Neutrophil (primary cell): ENCODE data around the gene GLMN.
"Not testable (repeated sequence)": the region's sequence is repeated elsewhere in the genome, so short reads cannot be mapped to it uniquely, and the experiment has no call there.

Experiments used
- H3K27ac ChIP-seq: fragments of 200-600 bp; sonication (generic); 2 replicates; pipeline ENCODE4 v1.5.1; 2016; ENCODE audit warnings: mild to moderate bottlenecking, moderate library complexity
- H3K27me3 ChIP-seq: fragments of 200-600 bp; sonication (generic); 2 replicates; pipeline ENCODE4 v1.6.0; 2016; ENCODE audit warnings: mild to moderate bottlenecking
- H3K36me3 ChIP-seq: fragments of 200-600 bp; sonication (generic); 2 replicates; pipeline ENCODE4 v1.5.1; 2017
- H3K4me1 ChIP-seq, 2 experiments: fragments of 200-600 bp in 1 of 2; sonication (generic) in 1 of 2; 1 replicate in 1 of 2; 2 replicates in 1 of 2; pipeline versions ENCODE4 v1.5.1 to v1.6.1; 2013 to 2016; ENCODE audit warnings: low read depth in 1 of 2, low read length in 1 of 2, mild to moderate bottlenecking in 1 of 2, moderate library complexity in 1 of 2; ENCODE audit not compliant: control insufficient read depth in 1 of 2, insufficient read depth in 1 of 2
- H3K4me3 ChIP-seq, 2 experiments: fragments of 200-600 bp in 1 of 2; sonication (generic) in 1 of 2; 1 replicate in 1 of 2; 2 replicates in 1 of 2; pipeline ENCODE4 v1.5.1; 2013 to 2016; ENCODE audit warnings: low read depth in 1 of 2, low read length in 1 of 2, mild to moderate bottlenecking in 1 of 2, moderate library complexity in 1 of 2
- H3K9me3 ChIP-seq: fragments of 200-600 bp; sonication (generic); 2 replicates; pipeline ENCODE4 v1.5.1; 2016
- CTCF ChIP-seq: fragments of 200-600 bp; sonication (generic); IDR thresholded peaks from 2 replicates; pipeline ENCODE4 v1.5.1; 2016; ENCODE audit warnings: antibody characterized with exemption

GLMN gene

GRCh38 chr1:92273039-92273438 lies 25.7 kb downstream of the GLMN start:
- Histone ChIP-seq H3K4me1 (no peaks in the 10 kb centered on the region), H3K27me3 (no peaks in the 10 kb centered on the region), H3K9me3 (no peaks in the 10 kb centered on the region), H3K4me3 (no peak overlapping the region), H3K27ac (no peak overlapping the region), H3K36me3 (peaks cover 46% of the 10 kb centered on the region)
- no peak for TF ChIP-seq CTCF

- Histone ChIP-seq H3K27me3 (no peaks in the 10 kb centered on the region), H3K9me3 (no peaks in the 10 kb centered on the region), H3K4me1 (no peaks in the 10 kb centered on the region), H3K4me3 (no peak overlapping the region), H3K36me3 (peaks cover 65% of the 10 kb centered on the region), H3K27ac (no peak overlapping the region)
- TF ChIP-seq CTCF = no peak
Observed at GRCh38 chr1:92262516-92262915, 36.3 kb downstream of the GLMN start.

- Histone ChIP-seq H3K9me3 (no peaks in the 10 kb centered on the region), H3K4me3 (no peak overlapping the region), H3K4me1 (no peaks in the 10 kb centered on the region), H3K27me3 (no peaks in the 10 kb centered on the region), H3K27ac (no peak overlapping the region), H3K36me3 (peaks cover 46% of the 10 kb centered on the region)
- TF ChIP-seq CTCF = no peak
Observed at GRCh38 chr1:92259350-92259749, 39.4 kb downstream of the GLMN start.

GRCh38 chr1:92254714-92255113 lies 44.1 kb downstream of the GLMN start:
- peaks cover 20% of the 10 kb centered on the region for H3K36me3 ChIP-seq
- not testable (repeated sequence) for H3K27ac ChIP-seq, H3K4me1 ChIP-seq, H3K27me3 ChIP-seq, H3K9me3 ChIP-seq, H3K4me3 ChIP-seq

- no peaks in the 10 kb centered on the region for H3K4me1 ChIP-seq
- no peak overlapping the region for H3K4me3 ChIP-seq
- peaks cover 16% of the 10 kb centered on the region for H3K36me3 ChIP-seq
- H3K27me3 ChIP-seq = no peaks in the 10 kb centered on the region
- no peak for TF ChIP-seq CTCF
- H3K9me3 ChIP-seq = no peaks in the 10 kb centered on the region
- no peak overlapping the region for H3K27ac ChIP-seq
Observed at GRCh38 chr1:92244376-92244775, 54.4 kb downstream of the GLMN start.

GRCh38 chr1:92240034-92240433 lies 58.8 kb downstream of the GLMN start:
- no peak overlapping the region for H3K27ac ChIP-seq
- TF ChIP-seq CTCF = no peak
- H3K36me3 ChIP-seq = no peaks in the 10 kb centered on the region
- no peaks in the 10 kb centered on the region for H3K4me1 ChIP-seq
- H3K9me3 ChIP-seq = no peaks in the 10 kb centered on the region
- no peak overlapping the region for H3K4me3 ChIP-seq
- H3K27me3 ChIP-seq = no peaks in the 10 kb centered on the region
